Stimulated activated CD8-positive, alpha-beta memory T cell treated with anti-CD3 and anti-CD28 coated beads, Interleukin-7, amount 100 ng/mL, for 24 hours (primary cell): ENCODE results near the gene ZEB2.

ENCODE experiments used
- DNase-seq: peaks from one replicate; pipeline ENCODE4 v3.0.0-alpha.2; 2020; ENCODE audit warnings: low read depth

The ZEB2 gene

GRCh38 chr2:144451443-144451842, 68.5 kb downstream of the ZEB2 start:
- no peak for DNase-seq

GRCh38 chr2:144449028-144449406, 70.9 kb downstream of the ZEB2 start:
- DNase-seq = no peak

GRCh38 chr2:144448389-144449027, 71.4 kb downstream of the ZEB2 start:
- no peak for DNase-seq

- no peak for DNase-seq
These were observed 72.4 kb downstream of the ZEB2 start for GRCh38 chr2:144447535-144447934.

GRCh38 chr2:144446136-144446535, 73.8 kb downstream of the ZEB2 start:
- no peak for DNase-seq

GRCh38 chr2:144445196-144445595, 74.7 kb downstream of the ZEB2 start:
- DNase-seq = no peak

- DNase-seq = no peak
These were observed 75.8 kb downstream of the ZEB2 start for GRCh38 chr2:144443837-144444817.

- no peak for DNase-seq
These were observed 78.2 kb downstream of the ZEB2 start for GRCh38 chr2:144441711-144442141.

- DNase-seq = no peak
These were observed 79.9 kb downstream of the ZEB2 start for GRCh38 chr2:144439993-144440392.

GRCh38 chr2:144438801-144439631, 80.9 kb downstream of the ZEB2 start:
- no peak for DNase-seq

GRCh38 chr2:144437636-144438035, 82.3 kb downstream of the ZEB2 start:
- no peak for DNase-seq

GRCh38 chr2:144434425-144435222, 85.3 kb downstream of the ZEB2 start:
- no peak for DNase-seq

GRCh38 chr2:144432921-144433320, 87.0 kb downstream of the ZEB2 start:
- no peak for DNase-seq

GRCh38 chr2:144431998-144432397, 87.9 kb downstream of the ZEB2 start:
- no peak for DNase-seq

GRCh38 chr2:144431392-144431783, 88.5 kb downstream of the ZEB2 start:
- DNase-seq = no peak

- DNase-seq = no peak
These were observed 89.1 kb downstream of the ZEB2 start for GRCh38 chr2:144430722-144431391.

- DNase-seq = no peak
These were observed 90.4 kb downstream of the ZEB2 start for GRCh38 chr2:144429396-144430112.

GRCh38 chr2:144426981-144427479, 92.9 kb downstream of the ZEB2 start:
- no peak for DNase-seq

- DNase-seq = no peak
These were observed 93.6 kb downstream of the ZEB2 start for GRCh38 chr2:144426355-144426754.
